HCT116 (cell line): Measurements from ENCODE around the gene EEA1. TPM values are rescaled to one million over a fixed set of nuclear protein-coding genes. Genes with fewer than 3 reads are reported as not detected.

Source experiments
- ATAC-seq: fragments of 200-7000 bp; cut with Tn5 transposase; 2 replicates; pipeline ENCODE4 v1.9.1; 2020; ENCODE audit warnings: mild to moderate bottlenecking, moderate library complexity
- BruUV-seq: library from RNA; stranded (reverse); fragments of 400-500 nt; replicated peaks from 2 replicates; lab custom pipeline; 2021; lab: Mats Ljungman, UMichigan
- CTCF ChIA-PET: fragments of 300-600 bp; sonication (Branson Sonifier 250); formaldehyde crosslinking; loops from one replicate; lab custom pipeline; 2021; ENCODE audit warnings: antibody characterized with exemption; lab: Charles Lee
- POLR2A ChIA-PET: fragments of 300-600, 350-600 bp; sonication (Branson Sonifier 250); formaldehyde crosslinking; loops from one replicate; lab custom pipeline; 2021; ENCODE audit warnings: antibody characterized with exemption; lab: Charles Lee
- RAD21 ChIA-PET, 2 experiments: fragments of 300-600 bp; sonication (Branson Sonifier 250); formaldehyde crosslinking; loops; one replicate each; lab custom pipeline; 2023; ENCODE audit warnings: low total read pairs in 2 of 2; ENCODE audit not compliant: uncharacterized antibody in 2 of 2, unreplicated experiment in 2 of 2, low non-redundant PET in 1 of 2; lab: Charles Lee
- DNase-seq: peaks from one replicate; pipeline ENCODE4 v3.0.0-alpha.2; 2010; ENCODE audit warnings: low read depth, low spot score
- H2AFZ ChIP-seq: fragments of 200-600 bp; shearing (Covaris generic), sonication (generic); 2 replicates; pipeline ENCODE4 v1.6.1; 2017; ENCODE audit warnings: low read depth, mixed run types, mixed read lengths, antibody characterized with exemption, low read length; ENCODE audit not compliant: poor library complexity, severe bottlenecking
- H3K27ac ChIP-seq: 2 replicates; pipeline ENCODE4 v1.5.1; 2012; ENCODE audit warnings: low read depth, low read length
- H3K27me3 ChIP-seq: fragments of 200-600 bp; sonication (generic); 2 replicates; pipeline ENCODE4 v1.6.1; 2016; ENCODE audit warnings: mixed run types, low read length, mixed read lengths; ENCODE audit not compliant: insufficient read depth
- H3K36me3 ChIP-seq, 2 experiments: fragments of 200-500 bp in 1 of 2; fragments of 200-600 bp in 1 of 2; sonication (Bioruptor generic) in 1 of 2; sonication (generic) in 1 of 2; 2 replicates each; pipeline versions ENCODE4 v1.5.1 to v1.6.1; 2014 to 2016; ENCODE audit warnings: low read length in 2 of 2, inconsistent platforms in 1 of 2, mixed read lengths in 1 of 2, mixed run types in 1 of 2; ENCODE audit not compliant: insufficient read depth in 2 of 2, control insufficient read depth in 1 of 2
- H3K4me1 ChIP-seq, 2 experiments: fragments of 200-600 bp in 1 of 2; sonication (generic) in 1 of 2; 2 replicates each; pipeline versions ENCODE4 v1.5.1 to v1.6.1; 2012 to 2017; ENCODE audit warnings: low read length in 2 of 2, inconsistent platforms in 1 of 2, mild to moderate bottlenecking in 1 of 2, mixed read lengths in 1 of 2, mixed run types in 1 of 2, moderate library complexity in 1 of 2; ENCODE audit not compliant: insufficient read depth in 2 of 2, control insufficient read depth in 1 of 2
- H3K4me2 ChIP-seq: fragments of 200-600 bp; sonication (generic); 2 replicates; pipeline ENCODE4 v1.6.1; 2017; ENCODE audit warnings: mixed run types, low read length, mixed read lengths
- H3K4me3 ChIP-seq, 2 experiments: fragments of 200-600 bp in 1 of 2; sonication (generic) in 1 of 2; replicated peaks in 1 of 2; 2 replicates each; pipeline ENCODE4 v1.5.1; 2011 to 2016; ENCODE audit warnings: low read length in 2 of 2, control low read depth in 1 of 2, low read depth in 1 of 2, mild to moderate bottlenecking in 1 of 2, mixed read lengths in 1 of 2, mixed run types in 1 of 2
- H3K79me2 ChIP-seq: fragments of 200-600 bp; sonication (generic); 2 replicates; pipeline ENCODE4 v1.6.1; 2017; ENCODE audit warnings: mild to moderate bottlenecking, mixed run types, low read length, moderate library complexity, mixed read lengths; ENCODE audit not compliant: insufficient read depth
- H3K9ac ChIP-seq: fragments of 200-600 bp; sonication (generic); 2 replicates; pipeline ENCODE4 v1.6.1; 2016; ENCODE audit warnings: low read length, mixed read lengths
- H3K9me2 ChIP-seq: fragments of 200-600 bp; sonication (generic), shearing (Covaris generic); 2 replicates; pipeline ENCODE4 v1.6.1; 2017; ENCODE audit warnings: mixed run types, mild to moderate bottlenecking, moderate library complexity; ENCODE audit not compliant: insufficient read depth
- H3K9me3 ChIP-seq, 2 experiments: fragments of 200-500 bp in 1 of 2; fragments of 200-600 bp in 1 of 2; sonication (Bioruptor generic) in 1 of 2; sonication (generic) in 1 of 2; 2 replicates each; pipeline ENCODE4 v1.6.1; 2014 to 2017; ENCODE audit warnings: low read length in 2 of 2, mixed read lengths in 2 of 2, inconsistent platforms in 1 of 2, low read depth in 1 of 2, mild to moderate bottlenecking in 1 of 2, mixed run types in 1 of 2, moderate library complexity in 1 of 2; ENCODE audit not compliant: control insufficient read depth in 1 of 2, insufficient read depth in 1 of 2
- H4K20me1 ChIP-seq: fragments of 200-600 bp; sonication (generic), shearing (Covaris generic); 2 replicates; pipeline ENCODE4 v1.6.1; 2017; ENCODE audit warnings: mixed run types, mild to moderate bottlenecking, moderate library complexity; ENCODE audit not compliant: insufficient read depth
- CBX3 ChIP-seq: IDR thresholded peaks from 2 replicates; pipeline ENCODE4 v1.6.1; 2012; ENCODE audit warnings: low read depth
- CEBPB ChIP-seq: IDR thresholded peaks from 2 replicates; pipeline ENCODE4 v1.6.1; 2012; ENCODE audit warnings: low read depth
- EGR1 ChIP-seq: IDR thresholded peaks from 2 replicates; pipeline ENCODE4 v1.6.1; 2012; ENCODE audit warnings: low read depth
- ELF1 ChIP-seq: IDR thresholded peaks from 2 replicates; pipeline ENCODE4 v1.6.1; 2012; ENCODE audit warnings: low read depth, borderline replicate concordance
- EZH2 ChIP-seq: fragments of 200-600 bp; sonication (generic); IDR thresholded peaks from 2 replicates; pipeline ENCODE4 v1.6.1; 2017; ENCODE audit warnings: antibody characterized with exemption, mixed run types
- EZH2phosphoT487 ChIP-seq: fragments of 200-600 bp; IDR thresholded peaks from 2 replicates; pipeline ENCODE4 v1.6.1; 2018; ENCODE audit warnings: antibody characterized with exemption, borderline replicate concordance
- FOSL1 ChIP-seq: IDR thresholded peaks from 2 replicates; pipeline ENCODE4 v1.6.1; 2012; ENCODE audit warnings: low read depth
- JUND ChIP-seq: IDR thresholded peaks from 2 replicates; pipeline ENCODE4 v1.6.1; 2012
- POLR2AphosphoS5 ChIP-seq: IDR thresholded peaks from 2 replicates; pipeline ENCODE4 v1.6.1; 2011; ENCODE audit warnings: mild to moderate bottlenecking, low read depth, low read length, moderate library complexity
- RAD21 ChIP-seq: IDR thresholded peaks from 2 replicates; pipeline ENCODE4 v1.6.1; 2012; ENCODE audit warnings: low read depth, mild to moderate bottlenecking
- SIN3A ChIP-seq: IDR thresholded peaks from 2 replicates; pipeline ENCODE4 v1.6.1; 2012; ENCODE audit warnings: low read depth
- SP1 ChIP-seq: IDR thresholded peaks from 2 replicates; pipeline ENCODE4 v1.6.1; 2012; ENCODE audit warnings: low read depth
- SRF ChIP-seq: IDR thresholded peaks from 2 replicates; pipeline ENCODE4 v1.6.1; 2012; ENCODE audit warnings: low read depth
- TCF7L2 ChIP-seq: IDR thresholded peaks from 2 replicates; pipeline ENCODE4 v1.7.0; 2011; ENCODE audit warnings: borderline replicate concordance, inconsistent platforms; ENCODE audit not compliant: insufficient read depth, insufficient read length; ENCODE audit errors: extremely low read depth
- YY1 ChIP-seq: IDR thresholded peaks from 2 replicates; pipeline ENCODE4 v1.6.1; 2011; ENCODE audit warnings: low read length, low read depth, moderate library complexity, mild to moderate bottlenecking; ENCODE audit not compliant: insufficient replicate concordance; ENCODE audit errors: extremely low read depth
- ZBTB33 ChIP-seq: IDR thresholded peaks from 2 replicates; pipeline ENCODE4 v1.6.1; 2011; ENCODE audit warnings: mild to moderate bottlenecking, low read length, moderate library complexity; ENCODE audit not compliant: insufficient replicate concordance; ENCODE audit errors: extremely low read depth
- ZFX ChIP-seq: fragments of 450-650 bp; IDR thresholded peaks from 2 replicates; pipeline ENCODE4 v1.6.1; 2017
- ZNF274 ChIP-seq: fragments of 200-500 bp; sonication (Bioruptor generic); IDR thresholded peaks from 2 replicates; pipeline ENCODE4 v1.6.1; 2014; ENCODE audit warnings: mild to moderate bottlenecking, low read depth, low read length, inconsistent platforms
- intact Hi-C: fragments of 100-400 bp; cut with micrococcal nuclease; formaldehyde crosslinking; loops from 2 replicates; pipeline ENCODE4 v1.10.0; 2022
- total RNA-seq: library from RNA; stranded (reverse); gene quantifications from one replicate; pipeline ENCODE4 v1.2.1, GENCODE V29; 2021; ENCODE audit not compliant: unreplicated experiment
- TF ChIP-seq, protein P1 (sequence below): IDR thresholded peaks from 2 replicates; pipeline ENCODE4 v1.6.1; 2012; ENCODE audit warnings: low read depth

Gene EEA1
- total RNA-seq, 1 experiment from 2014 or later = 13.8 TPM

- Histone ChIP-seq H3K27ac (no peak overlapping the region), H3K4me1 (no peaks in the 10 kb centered on the region), H3K9me2 (no peaks in the 10 kb centered on the region), H2AFZ (no peak overlapping the region), H3K4me2 (no peak overlapping the region), H3K79me2 (no peaks in the 10 kb centered on the region), H3K9ac (no peak overlapping the region), H3K36me3 (no peaks in the 10 kb centered on the region), H3K27me3 (no peaks in the 10 kb centered on the region), H4K20me1 (no peaks in the 10 kb centered on the region), H3K4me3 (no peak overlapping the region), H3K9me3 (peaks cover 3 to 5% of the 10 kb centered on the region in 2 experiments; a peak in 1 of 4 replicates)
- POLR2A ChIA-PET = no interaction called here
- TF ChIP-seq ZNF274 (no peak), ZBTB33 (no peak), YY1 (no peak), EZH2phosphoT487 (no peak), EZH2 (no peak), RAD21 (no peak), ELF1 (no peak), TCF7L2 (no peak), POLR2AphosphoS5 (no peak), CBX3 (no peak), JUND (no peak), SIN3A (no peak), FOSL1 (no peak), EGR1 (no peak), ZFX (no peak), CEBPB (no peak), SP1 (no peak), SRF (no peak)
- TF ChIP-seq, protein P1, sequence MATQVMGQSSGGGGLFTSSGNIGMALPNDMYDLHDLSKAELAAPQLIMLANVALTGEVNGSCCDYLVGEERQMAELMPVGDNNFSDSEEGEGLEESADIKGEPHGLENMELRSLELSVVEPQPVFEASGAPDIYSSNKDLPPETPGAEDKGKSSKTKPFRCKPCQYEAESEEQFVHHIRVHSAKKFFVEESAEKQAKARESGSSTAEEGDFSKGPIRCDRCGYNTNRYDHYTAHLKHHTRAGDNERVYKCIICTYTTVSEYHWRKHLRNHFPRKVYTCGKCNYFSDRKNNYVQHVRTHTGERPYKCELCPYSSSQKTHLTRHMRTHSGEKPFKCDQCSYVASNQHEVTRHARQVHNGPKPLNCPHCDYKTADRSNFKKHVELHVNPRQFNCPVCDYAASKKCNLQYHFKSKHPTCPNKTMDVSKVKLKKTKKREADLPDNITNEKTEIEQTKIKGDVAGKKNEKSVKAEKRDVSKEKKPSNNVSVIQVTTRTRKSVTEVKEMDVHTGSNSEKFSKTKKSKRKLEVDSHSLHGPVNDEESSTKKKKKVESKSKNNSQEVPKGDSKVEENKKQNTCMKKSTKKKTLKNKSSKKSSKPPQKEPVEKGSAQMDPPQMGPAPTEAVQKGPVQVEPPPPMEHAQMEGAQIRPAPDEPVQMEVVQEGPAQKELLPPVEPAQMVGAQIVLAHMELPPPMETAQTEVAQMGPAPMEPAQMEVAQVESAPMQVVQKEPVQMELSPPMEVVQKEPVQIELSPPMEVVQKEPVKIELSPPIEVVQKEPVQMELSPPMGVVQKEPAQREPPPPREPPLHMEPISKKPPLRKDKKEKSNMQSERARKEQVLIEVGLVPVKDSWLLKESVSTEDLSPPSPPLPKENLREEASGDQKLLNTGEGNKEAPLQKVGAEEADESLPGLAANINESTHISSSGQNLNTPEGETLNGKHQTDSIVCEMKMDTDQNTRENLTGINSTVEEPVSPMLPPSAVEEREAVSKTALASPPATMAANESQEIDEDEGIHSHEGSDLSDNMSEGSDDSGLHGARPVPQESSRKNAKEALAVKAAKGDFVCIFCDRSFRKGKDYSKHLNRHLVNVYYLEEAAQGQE = no peak
- BruUV-seq = no TSS peak
- RAD21 ChIA-PET = no interaction called here
- CTCF ChIA-PET = no interaction called here
- DNase-seq = no peak
- no peak for ATAC-seq
- intact Hi-C loops = no loop called here
Measured at GRCh38 chr12:92729773-92730305, 199.3 kb downstream of the EEA1 start.
